ENCODE data around the gene MSI2. TPM values are rescaled to one million over a fixed set of nuclear protein-coding genes. Genes with fewer than 3 reads are reported as not detected.

Gene MSI2
- total RNA-seq, 1 donor from 2014 or later, result 21.1 TPM

DNA sequence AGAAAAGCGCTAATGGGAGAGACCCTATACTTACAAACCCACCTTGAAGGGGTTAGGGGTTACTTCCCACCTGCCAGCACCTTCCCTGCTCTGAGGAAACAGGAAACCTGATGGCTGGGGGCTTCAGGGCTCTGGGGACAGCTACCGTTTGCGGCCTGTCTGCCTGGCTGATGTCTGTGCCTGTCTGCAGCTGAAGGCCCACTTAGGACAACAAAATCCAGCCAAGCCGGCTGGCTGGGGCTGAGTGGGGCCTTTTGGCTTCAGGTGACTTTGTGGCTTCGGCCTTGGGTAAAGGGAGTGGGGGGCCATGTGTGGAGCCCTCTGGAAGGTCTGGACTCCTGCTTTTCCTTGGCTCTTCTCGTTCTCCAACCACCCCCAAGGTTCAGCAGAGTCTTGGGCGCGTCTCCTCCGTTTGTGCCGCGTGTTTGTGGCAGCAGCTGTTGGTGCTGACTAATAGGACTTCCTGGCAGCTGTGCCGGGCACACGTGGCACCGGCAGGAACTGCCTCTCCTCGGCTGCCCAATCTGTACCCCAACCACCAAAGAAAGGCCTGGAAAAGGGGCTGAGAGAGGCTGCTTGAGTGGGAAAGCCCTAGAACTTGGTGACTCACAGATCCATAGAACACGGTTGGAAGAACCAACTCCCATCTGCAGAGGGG lies 186.7 kb downstream of the MSI2 start:
- no peaks in the 10 kb centered on the region for H3K27me3 ChIP-seq (ENCODE audit: control insufficient read depth, insufficient read depth, low read length)
- DNase-seq (ENCODE audit: low read depth) (peak; percentile 53), FAIRE-seq (no peak)
- H3K36me3 ChIP-seq (ENCODE audit: control insufficient read depth, insufficient read depth, low read length), result no peaks in the 10 kb centered on the region
- H3K4me3 ChIP-seq (ENCODE audit: low read depth, low read length), result no peak overlapping the region
- no peak for TF ChIP-seq CTCF (IDR thresholded peaks at IDR 0.05; ENCODE audit: insufficient read depth, low read length, severe bottlenecking)

DNA sequence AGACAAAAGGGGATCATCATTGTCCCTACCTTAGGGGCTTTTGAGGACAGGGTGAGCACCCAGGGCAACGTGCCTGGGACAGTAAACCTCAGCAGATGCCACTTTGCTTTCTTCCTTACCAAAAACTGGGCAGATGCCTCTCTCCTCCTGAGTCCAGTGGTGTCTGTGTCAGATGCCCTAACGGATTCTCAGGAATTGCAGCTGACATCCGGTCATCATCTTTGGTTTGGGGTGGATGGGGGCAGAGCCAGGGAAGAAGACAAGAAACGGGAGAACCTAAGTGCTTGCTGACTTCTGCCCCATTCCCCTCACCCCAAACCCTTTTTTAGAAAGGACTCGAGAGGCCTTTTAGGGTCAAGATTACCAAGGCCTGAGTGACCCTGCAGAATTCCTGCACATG lies 187.5 kb downstream of the MSI2 start:
- Histone ChIP-seq H3K36me3 (ENCODE audit: control insufficient read depth, insufficient read depth, low read length) (no peaks in the 10 kb centered on the region), H3K4me3 (ENCODE audit: low read depth, low read length) (no peak overlapping the region), H3K27me3 (ENCODE audit: control insufficient read depth, insufficient read depth, low read length) (no peaks in the 10 kb centered on the region)
- no peak for FAIRE-seq
- no peak for DNase-seq (ENCODE audit: low read depth)
- no peak for TF ChIP-seq CTCF (IDR thresholded peaks at IDR 0.05; ENCODE audit: insufficient read depth, low read length, severe bottlenecking)

DNA sequence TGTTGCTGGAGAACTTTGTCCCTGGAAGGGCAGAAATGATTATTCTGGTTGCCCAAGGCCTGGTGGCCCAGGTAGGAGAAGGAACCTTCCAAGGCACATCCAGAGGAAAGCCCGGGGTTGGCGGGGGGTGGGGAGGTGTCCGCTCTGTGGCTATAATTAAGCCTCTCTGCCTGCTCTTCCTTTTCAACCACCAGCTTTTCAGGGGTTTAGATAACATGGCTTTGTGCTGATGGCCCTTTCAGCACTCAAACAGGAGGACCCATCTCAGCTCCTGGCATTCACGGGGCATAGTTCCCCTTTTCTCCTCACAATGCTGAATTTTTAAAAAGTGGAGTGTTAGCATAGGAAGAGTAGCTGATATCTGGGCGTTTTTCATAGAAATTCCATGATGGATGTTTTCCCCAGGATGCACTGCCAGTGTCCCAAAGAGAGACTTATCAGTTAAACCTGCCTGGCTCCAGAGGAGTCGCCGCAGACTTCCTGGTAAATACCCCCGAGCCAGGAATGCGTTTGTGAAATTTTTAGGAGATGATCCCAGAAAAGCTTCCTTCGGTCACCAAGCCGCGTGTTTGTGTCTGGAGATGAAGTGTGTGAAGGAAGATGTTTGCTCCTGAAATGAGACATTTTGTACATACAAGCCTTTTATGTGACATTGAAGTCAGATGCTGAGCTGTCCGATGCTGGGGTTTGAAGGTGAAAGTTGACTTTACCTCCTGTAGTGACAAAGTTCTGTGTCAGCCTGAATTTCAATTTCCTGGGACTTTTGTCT lies 188.5 kb downstream of the MSI2 start:
- no peak for TF ChIP-seq CTCF (IDR thresholded peaks at IDR 0.05; ENCODE audit: insufficient read depth, low read length, severe bottlenecking)
- Histone ChIP-seq H3K27me3 (ENCODE audit: control insufficient read depth, insufficient read depth, low read length) (no peaks in the 10 kb centered on the region), H3K36me3 (ENCODE audit: control insufficient read depth, insufficient read depth, low read length) (no peaks in the 10 kb centered on the region), H3K4me3 (ENCODE audit: low read depth, low read length) (no peak overlapping the region)
- FAIRE-seq (no peak), DNase-seq (ENCODE audit: low read depth) (no peak)

GRCh38 chr17:57445772-57446472 lies 189.6 kb downstream of the MSI2 start:
- Histone ChIP-seq H3K27me3 (ENCODE audit: control insufficient read depth, insufficient read depth, low read length) (no peaks in the 10 kb centered on the region), H3K4me3 (ENCODE audit: low read depth, low read length) (no peak overlapping the region), H3K36me3 (ENCODE audit: control insufficient read depth, insufficient read depth, low read length) (no peaks in the 10 kb centered on the region)
- TF ChIP-seq CTCF (IDR thresholded peaks at IDR 0.05; ENCODE audit: insufficient read depth, low read length, severe bottlenecking), result no peak
- FAIRE-seq, result no peak
- DNase-seq (ENCODE audit: low read depth), result no peak

DNA sequence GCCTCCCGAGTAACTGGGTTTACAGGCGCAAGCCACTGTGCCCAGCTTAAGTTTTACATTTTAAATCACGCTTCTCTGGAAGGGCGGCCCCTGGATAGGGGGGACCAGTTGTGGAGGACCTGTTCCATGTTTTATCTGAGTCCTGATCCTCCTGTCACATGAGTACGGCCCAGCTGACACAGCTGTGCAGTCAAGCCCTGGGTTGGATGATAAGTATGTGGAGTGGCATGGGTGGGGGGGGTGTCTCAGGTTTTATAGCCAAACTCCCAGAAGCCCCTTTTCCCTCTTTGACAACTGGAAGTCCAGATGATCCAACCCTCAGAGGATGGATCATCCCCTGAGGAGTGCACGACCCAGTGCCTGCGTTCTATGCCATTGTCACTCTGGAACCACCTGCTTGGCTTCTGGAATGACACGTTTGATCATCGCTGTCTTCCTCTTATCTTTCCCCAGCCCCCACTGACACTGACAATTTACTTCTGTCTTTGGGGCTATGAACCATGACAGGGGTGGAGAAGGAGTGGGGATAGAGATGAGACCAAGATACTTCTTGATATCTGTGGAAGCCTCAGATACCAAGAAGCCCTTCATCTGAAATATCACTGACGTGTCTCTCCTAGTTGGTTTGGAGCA lies 191.2 kb downstream of the MSI2 start:
- no peak for FAIRE-seq
- no peaks in the 10 kb centered on the region for H3K27me3 ChIP-seq (ENCODE audit: control insufficient read depth, insufficient read depth, low read length)
- DNase-seq (ENCODE audit: low read depth), result no peak
- peaks cover 1% of the 10 kb centered on the region for H3K36me3 ChIP-seq (ENCODE audit: control insufficient read depth, insufficient read depth, low read length)
- TF ChIP-seq CTCF (IDR thresholded peaks at IDR 0.05; ENCODE audit: insufficient read depth, low read length, severe bottlenecking), result no peak
- H3K4me3 ChIP-seq (ENCODE audit: low read depth, low read length), result no peak overlapping the region

Measured in bronchial epithelial cell (primary cell).